ENCODE data around the gene DCAKD.

- TF ChIP-seq JUN (CRISPR knock-in tag; IDR thresholded peaks at IDR 0.05) (no peak), USF2 (CRISPR knock-in tag; IDR thresholded peaks at IDR 0.05) (no peak), CTCF (IDR thresholded peaks at IDR 0.05) (no peak), PREB (CRISPR knock-in tag; IDR thresholded peaks at IDR 0.05; ENCODE audit: borderline replicate concordance) (no peak), SP1 (CRISPR knock-in tag; conservative IDR thresholded peaks at IDR 0.05) (no peak), AFF4 (CRISPR knock-in tag; IDR thresholded peaks at IDR 0.05; ENCODE audit: borderline replicate concordance) (no peak), FOXP4 (CRISPR knock-in tag; IDR thresholded peaks at IDR 0.05) (no peak), TCF7 (CRISPR knock-in tag; IDR thresholded peaks at IDR 0.05; ENCODE audit: low read depth) (no peak), ZNF232 (CRISPR knock-in tag; IDR thresholded peaks at IDR 0.05) (no peak), OVOL2 (CRISPR knock-in tag; IDR thresholded peaks at IDR 0.05; ENCODE audit: borderline replicate concordance) (no peak), FOXK1 (CRISPR knock-in tag; IDR thresholded peaks at IDR 0.05) (no peak), ATF2 (CRISPR knock-in tag; IDR thresholded peaks at IDR 0.05; ENCODE audit: borderline replicate concordance, low read depth) (no peak)
Measured at GRCh38 chr17:45091778-45092425, 40.5 kb upstream of the DCAKD start.
